Cardiac fibroblast (primary cell): ENCODE data around the gene FAXDC2.
"Not testable (repeated sequence)": the region's sequence is repeated elsewhere in the genome, so short reads cannot be mapped to it uniquely, and the experiment has no call there.

Experiments used
- DNase-seq, 2 donors: peaks; one replicate each; pipeline versions ENCODE4 v3.0.0 to v3.0.0-alpha.2; 2010; ENCODE audit warnings: low read depth in 2 of 2
- H3K4me3 ChIP-seq, 2 donors: replicated peaks in 1 of 2; 1 replicate in 1 of 2; 2 replicates in 1 of 2; pipeline ENCODE4 v1.5.1; 2011; ENCODE audit warnings: low read depth in 2 of 2, low read length in 2 of 2, mild to moderate bottlenecking in 2 of 2, moderate library complexity in 1 of 2
- TF ChIP-seq, protein P1 (sequence below): IDR thresholded peaks from one replicate; pipeline ENCODE4 v1.5.1; 2011; ENCODE audit warnings: low read depth, mild to moderate bottlenecking, low read length, inconsistent platforms

Gene FAXDC2

DNA sequence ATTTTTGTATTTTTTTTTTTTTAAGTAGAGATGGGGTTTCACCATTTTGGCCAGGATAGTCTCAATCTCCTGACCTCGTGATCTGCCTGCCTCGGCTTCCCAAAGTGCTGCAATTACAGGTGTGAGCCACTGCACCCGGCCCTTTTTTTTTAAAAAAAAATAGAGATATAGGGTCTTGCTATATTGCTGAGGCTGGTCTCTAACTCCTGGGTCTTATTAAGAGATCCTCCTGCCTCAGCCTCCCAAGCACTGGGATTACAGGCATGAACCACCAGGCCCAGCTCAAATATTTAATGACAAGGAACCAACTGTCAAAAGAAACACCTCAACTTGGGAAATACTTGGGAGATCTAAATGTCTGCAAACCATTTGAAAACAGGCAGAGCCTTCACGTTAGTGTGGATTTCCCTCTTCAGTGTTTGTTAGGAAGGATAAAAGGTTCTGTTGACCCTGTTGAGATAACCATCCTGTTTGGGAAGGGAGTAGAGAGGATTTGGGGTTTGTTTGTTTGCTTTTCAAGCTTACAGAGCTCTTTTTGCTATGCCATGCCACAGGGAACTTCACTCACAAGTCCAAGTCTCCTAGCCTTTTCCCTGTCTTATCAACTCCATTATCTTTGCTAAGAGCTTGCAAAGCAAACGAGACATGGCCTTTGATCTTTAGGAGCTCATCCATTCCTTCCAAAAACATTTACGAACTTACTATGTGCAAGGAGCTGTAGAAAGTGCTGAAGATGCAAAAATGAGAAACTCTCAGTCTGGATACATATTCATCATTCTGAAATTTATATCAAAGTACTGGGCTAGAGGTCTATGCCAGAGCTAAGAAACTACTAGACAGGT is 7.5 kb downstream of the FAXDC2 start:
- H3K4me3 ChIP-seq = no peak overlapping the region
- TF ChIP-seq, protein P1, sequence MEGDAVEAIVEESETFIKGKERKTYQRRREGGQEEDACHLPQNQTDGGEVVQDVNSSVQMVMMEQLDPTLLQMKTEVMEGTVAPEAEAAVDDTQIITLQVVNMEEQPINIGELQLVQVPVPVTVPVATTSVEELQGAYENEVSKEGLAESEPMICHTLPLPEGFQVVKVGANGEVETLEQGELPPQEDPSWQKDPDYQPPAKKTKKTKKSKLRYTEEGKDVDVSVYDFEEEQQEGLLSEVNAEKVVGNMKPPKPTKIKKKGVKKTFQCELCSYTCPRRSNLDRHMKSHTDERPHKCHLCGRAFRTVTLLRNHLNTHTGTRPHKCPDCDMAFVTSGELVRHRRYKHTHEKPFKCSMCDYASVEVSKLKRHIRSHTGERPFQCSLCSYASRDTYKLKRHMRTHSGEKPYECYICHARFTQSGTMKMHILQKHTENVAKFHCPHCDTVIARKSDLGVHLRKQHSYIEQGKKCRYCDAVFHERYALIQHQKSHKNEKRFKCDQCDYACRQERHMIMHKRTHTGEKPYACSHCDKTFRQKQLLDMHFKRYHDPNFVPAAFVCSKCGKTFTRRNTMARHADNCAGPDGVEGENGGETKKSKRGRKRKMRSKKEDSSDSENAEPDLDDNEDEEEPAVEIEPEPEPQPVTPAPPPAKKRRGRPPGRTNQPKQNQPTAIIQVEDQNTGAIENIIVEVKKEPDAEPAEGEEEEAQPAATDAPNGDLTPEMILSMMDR = no peak
- DNase-seq = no peak

- no peak overlapping the region for H3K4me3 ChIP-seq
- TF ChIP-seq, protein P1 = no peak
- no peak for DNase-seq
Measured at GRCh38 chr5:154841273-154841661, 9.1 kb downstream of the FAXDC2 start.

DNA sequence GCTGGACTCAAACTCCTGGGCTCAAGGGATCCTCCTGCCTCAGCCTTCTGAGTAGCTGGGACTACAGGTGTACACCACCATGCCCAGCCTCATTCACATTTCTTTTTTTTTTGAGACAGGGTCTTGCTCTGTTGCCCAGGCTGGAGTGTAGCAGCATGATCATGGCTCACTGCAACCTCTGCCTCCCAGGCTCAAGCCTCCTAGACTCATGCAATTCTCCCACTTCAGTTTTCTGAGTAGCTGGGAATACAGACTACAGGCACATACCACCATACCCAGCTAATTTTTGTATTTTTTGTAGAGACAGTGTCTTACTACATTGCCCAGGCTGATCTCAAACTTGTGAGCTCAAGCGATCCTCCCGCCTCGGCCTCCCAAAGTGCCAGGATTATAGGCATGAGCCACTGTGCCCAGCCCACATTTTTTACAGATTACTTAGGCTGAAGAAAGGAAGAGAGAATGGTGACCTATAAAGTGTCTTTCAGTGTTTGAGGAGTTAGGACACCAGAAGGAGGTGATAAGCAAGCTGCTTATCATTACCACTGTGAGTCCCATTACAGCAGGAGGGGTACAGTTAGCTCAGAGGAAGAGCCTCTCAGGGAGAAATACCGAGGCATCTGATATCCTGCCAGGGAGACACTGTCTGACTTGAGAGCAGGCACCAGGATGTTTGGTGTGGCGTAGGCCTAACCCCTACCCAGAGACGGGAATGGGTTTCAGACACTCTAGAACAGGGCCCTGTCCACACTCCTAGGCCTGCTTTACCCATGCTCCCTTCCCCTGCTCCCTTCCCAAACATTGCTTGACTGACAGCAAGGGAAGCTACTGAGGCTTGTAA is 9.7 kb downstream of the FAXDC2 start:
- H3K4me3 ChIP-seq = no peak overlapping the region
- TF ChIP-seq, protein P1 = no peak
- no peak for DNase-seq

- TF ChIP-seq, protein P1 = no peak
- H3K4me3 ChIP-seq = no peak overlapping the region
- no peak for DNase-seq
Measured at GRCh38 chr5:154837009-154837901, 13.1 kb downstream of the FAXDC2 start.

- H3K4me3 ChIP-seq = no peak overlapping the region
- DNase-seq = no peak
- TF ChIP-seq, protein P1 = no peak
Measured at GRCh38 chr5:154836225-154836624, 14.2 kb downstream of the FAXDC2 start.

GRCh38 chr5:154835701-154836052 is 14.7 kb downstream of the FAXDC2 start:
- not testable (repeated sequence) for DNase-seq, H3K4me3 ChIP-seq

DNA sequence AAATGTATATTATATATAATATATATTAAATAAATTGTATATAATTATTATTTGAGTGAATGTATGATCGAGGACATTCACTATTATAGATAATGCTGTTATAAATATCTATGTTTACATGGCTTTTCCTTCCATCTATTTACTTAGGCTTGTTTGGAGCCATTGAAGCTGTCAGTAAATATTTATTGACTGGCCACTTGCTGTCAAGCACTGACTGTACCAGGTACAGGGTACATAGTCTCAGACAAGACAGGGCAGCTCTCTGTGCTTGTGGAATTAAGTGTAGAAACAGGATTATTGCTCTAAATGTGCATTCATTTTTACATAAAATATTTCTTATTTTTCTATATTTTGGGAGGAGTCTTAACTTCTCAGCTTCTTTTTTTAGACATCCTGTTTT is 16.4 kb downstream of the FAXDC2 start:
- TF ChIP-seq, protein P1 = no peak
- no peak for DNase-seq
- H3K4me3 ChIP-seq = no peak overlapping the region

- DNase-seq = not testable (repeated sequence)
Measured at GRCh38 chr5:154832804-154833203, 17.6 kb downstream of the FAXDC2 start.

More at GRCh38 chr5:154832804-154833203, 17.6 kb downstream of the FAXDC2 start:
- not testable (repeated sequence) for H3K4me3 ChIP-seq
